PC-3 (cell line): ENCODE results near the gene STRN3. TPM values are rescaled to one million over a fixed set of nuclear protein-coding genes. Genes with fewer than 3 reads are reported as not detected.

Experiments
- ATAC-seq: fragments of 200-7000 bp; cut with Tn5 transposase; 2 replicates; pipeline ENCODE4 v1.9.1; 2020; ENCODE audit warnings: mild to moderate bottlenecking, moderate library complexity
- BruUV-seq: library from RNA; stranded (reverse); fragments of 400-500 nt; replicated peaks from 2 replicates; lab custom pipeline; 2021; lab: Mats Ljungman, UMichigan
- CTCF ChIA-PET: fragments of 300-600 bp; sonication (Branson Sonifier 250); formaldehyde crosslinking; loops from one replicate; lab custom pipeline; 2022; ENCODE audit warnings: antibody characterized with exemption; lab: Charles Lee
- POLR2A ChIA-PET: fragments of 300-600 bp; sonication (Branson Sonifier 250); formaldehyde crosslinking; loops from one replicate; lab custom pipeline; 2022; ENCODE audit warnings: antibody characterized with exemption; ENCODE audit not compliant: unreplicated experiment; lab: Charles Lee
- DNase-seq: peaks from one replicate; pipeline ENCODE4 v3.0.0-alpha.2; 2015
- H2AFZ ChIP-seq: fragments of 300-600 bp; sonication (generic); 2 replicates; pipeline ENCODE4 v1.6.0; 2016; ENCODE audit warnings: antibody characterized with exemption, low read length
- H3F3A ChIP-seq: fragments of 300-600 bp; sonication (generic); one replicate; pipeline ENCODE4 v1.6.0; 2017; ENCODE audit warnings: antibody characterized with exemption, low read length, control low read depth, mild to moderate bottlenecking; ENCODE audit not compliant: unreplicated experiment
- H3K27ac ChIP-seq: fragments of 300-600 bp; sonication (generic); 2 replicates; pipeline ENCODE4 v1.5.1; 2016; ENCODE audit warnings: mild to moderate bottlenecking, low read length
- H3K27me3 ChIP-seq: fragments of 300-600 bp; sonication (generic); 2 replicates; pipeline ENCODE4 v1.6.1; 2016; ENCODE audit warnings: low read length, mixed read lengths
- H3K36me3 ChIP-seq: fragments of 300-600 bp; sonication (generic); 2 replicates; pipeline ENCODE4 v1.6.1; 2016; ENCODE audit warnings: low read depth, mixed run types, low read length, mixed read lengths
- H3K4me1 ChIP-seq: fragments of 300-600 bp; sonication (generic); 2 replicates; pipeline ENCODE4 v1.5.1; 2016; ENCODE audit warnings: low read length; ENCODE audit not compliant: insufficient read depth
- H3K4me2 ChIP-seq: fragments of 300-600 bp; sonication (generic); 2 replicates; pipeline ENCODE4 v1.6.0; 2016; ENCODE audit warnings: low read length
- H3K4me3 ChIP-seq: fragments of 300-600 bp; sonication (generic); 2 replicates; pipeline ENCODE4 v1.5.1; 2016; ENCODE audit warnings: mild to moderate bottlenecking, low read length, mixed read lengths
- H3K79me2 ChIP-seq: fragments of 300-600 bp; sonication (generic); 2 replicates; pipeline ENCODE4 v1.6.1; 2017; ENCODE audit warnings: low read length, mixed read lengths
- H3K9ac ChIP-seq: fragments of 300-600 bp; sonication (generic); 2 replicates; pipeline ENCODE4 v1.6.0; 2016; ENCODE audit warnings: mild to moderate bottlenecking, low read length
- H3K9me2 ChIP-seq: fragments of 300-600 bp; sonication (generic); replicated peaks from 2 replicates; pipeline ENCODE4 v1.6.1; 2016; ENCODE audit warnings: mixed run types, low read length, mixed read lengths
- H3K9me3 ChIP-seq: fragments of 300-600 bp; sonication (generic); 2 replicates; pipeline ENCODE4 v1.6.1; 2016; ENCODE audit warnings: low read length, mixed read lengths
- H4K20me1 ChIP-seq: fragments of 300-600 bp; sonication (generic); 2 replicates; pipeline ENCODE4 v1.6.1; 2016; ENCODE audit warnings: low read length, mixed read lengths
- CTCF ChIP-seq: fragments of 300-600 bp; sonication (generic); conservative IDR thresholded peaks from 2 replicates; pipeline ENCODE4 v1.5.1; 2017; ENCODE audit warnings: antibody characterized with exemption, low read depth, mild to moderate bottlenecking, low read length
- EZH2 ChIP-seq: fragments of 300-600 bp; sonication (generic); IDR thresholded peaks from one replicate; pipeline ENCODE4 v1.6.1; 2017; ENCODE audit warnings: antibody characterized with exemption, mild to moderate bottlenecking, low read length; ENCODE audit not compliant: unreplicated experiment
- EZH2phosphoT487 ChIP-seq: fragments of 300-600 bp; sonication (generic); IDR thresholded peaks from 2 replicates; pipeline ENCODE4 v1.6.1; 2018; ENCODE audit warnings: mild to moderate bottlenecking, antibody characterized with exemption, low read length, borderline replicate concordance
- intact Hi-C: fragments of 100-400 bp; cut with micrococcal nuclease; formaldehyde crosslinking; loops from 2 replicates; pipeline ENCODE4 v1.9.0; 2023
- total RNA-seq: library from RNA; depleted of rRNA; stranded (reverse); fragments of >200 nt; gene quantifications from 2 replicates; pipeline ENCODE4 v1.2.3, GENCODE V29; 2014

STRN3 gene
- total RNA-seq, 1 experiment from 2014 or later: 41.4 TPM

- BruUV-seq: no TSS peak
- no peak overlapping the region for H3K4me2 ChIP-seq
- ChIA-PET POLR2A (no interaction called here), CTCF (no interaction called here)
- H4K20me1 ChIP-seq: no peaks in the 10 kb centered on the region
- no peaks in the 10 kb centered on the region for H3K9me3 ChIP-seq
- intact Hi-C loops: no loop called here
- ATAC-seq: no peak
- no peak overlapping the region for H2AFZ ChIP-seq
- no peaks in the 10 kb centered on the region for H3K36me3 ChIP-seq
- H3K9ac ChIP-seq: no peak overlapping the region
- no peaks in the 10 kb centered on the region for H3F3A ChIP-seq
- TF ChIP-seq CTCF (no peak), EZH2phosphoT487 (no peak), EZH2 (no peak)
- H3K4me1 ChIP-seq: no peaks in the 10 kb centered on the region
- H3K27ac ChIP-seq: no peak overlapping the region
- H3K79me2 ChIP-seq: no peaks in the 10 kb centered on the region
- H3K4me3 ChIP-seq: no peak overlapping the region
- DNase-seq: no peak
- H3K27me3 ChIP-seq: no peaks in the 10 kb centered on the region
- H3K9me2 ChIP-seq: no peaks in the 10 kb centered on the region
Measured at GRCh38 chr14:30876692-30877091, 149.5 kb downstream of the STRN3 start.

GRCh38 chr14:30875788-30876053, 150.5 kb downstream of the STRN3 start:
- BruUV-seq: TSS peak; percentile 26
- no peak for TF ChIP-seq EZH2
- TF ChIP-seq EZH2phosphoT487: no peak
- no peak for TF ChIP-seq CTCF
- Histone ChIP-seq H2AFZ (no peak overlapping the region), H3K9me3 (no peaks in the 10 kb centered on the region), H3K4me2 (no peak overlapping the region), H3K79me2 (no peaks in the 10 kb centered on the region), H3K27ac (no peak overlapping the region), H3K4me3 (no peak overlapping the region), H3K4me1 (no peaks in the 10 kb centered on the region), H3K36me3 (no peaks in the 10 kb centered on the region), H3F3A (no peaks in the 10 kb centered on the region), H4K20me1 (no peaks in the 10 kb centered on the region), H3K9me2 (no peaks in the 10 kb centered on the region), H3K9ac (no peak overlapping the region), H3K27me3 (no peaks in the 10 kb centered on the region)
- intact Hi-C loops: no loop called here
- CTCF ChIA-PET: no interaction called here
- ATAC-seq (no peak), DNase-seq (no peak)
- POLR2A ChIA-PET: no interaction called here

- H3K4me3 ChIP-seq: peak overlapping the region; percentile 66
- ATAC-seq: no peak
- no peaks in the 10 kb centered on the region for H3K79me2 ChIP-seq
- H3K9ac ChIP-seq: no peak overlapping the region; the same call in 1 of the 2 replicates
- H3K9me2 ChIP-seq: no peaks in the 10 kb centered on the region
- H3K36me3 ChIP-seq: no peaks in the 10 kb centered on the region
- intact Hi-C loops: no loop called here
- no peaks in the 10 kb centered on the region for H3K9me3 ChIP-seq
- no TSS peak for BruUV-seq
- H4K20me1 ChIP-seq: no peaks in the 10 kb centered on the region
- no peak for DNase-seq
- ChIA-PET POLR2A (no interaction called here), CTCF (no interaction called here)
- H3K4me2 ChIP-seq: peak overlapping the region; percentile 86
- H3F3A ChIP-seq: no peaks in the 10 kb centered on the region
- H3K27ac ChIP-seq: no peak overlapping the region
- no peaks in the 10 kb centered on the region for H3K4me1 ChIP-seq
- no peaks in the 10 kb centered on the region for H3K27me3 ChIP-seq
- peak overlapping the region; percentile 84 for H2AFZ ChIP-seq
- TF ChIP-seq CTCF (no peak), EZH2phosphoT487 (no peak), EZH2 (no peak)
Measured at GRCh38 chr14:30874999-30875787, 151.0 kb downstream of the STRN3 start.
